ENCODE measurements around the gene FBXL13.
A peak's percentile ranks its signal among the peaks of the same experiment; 100 is the strongest.
"Not testable (repeated sequence)": the region's sequence is repeated elsewhere in the genome, so short reads cannot be mapped to it uniquely, and the experiment has no call there.

The FBXL13 gene

GRCh38 chr7:102927312-102927933 is 147.2 kb downstream of the FBXL13 start:
- DNase-seq = no peak

DNA sequence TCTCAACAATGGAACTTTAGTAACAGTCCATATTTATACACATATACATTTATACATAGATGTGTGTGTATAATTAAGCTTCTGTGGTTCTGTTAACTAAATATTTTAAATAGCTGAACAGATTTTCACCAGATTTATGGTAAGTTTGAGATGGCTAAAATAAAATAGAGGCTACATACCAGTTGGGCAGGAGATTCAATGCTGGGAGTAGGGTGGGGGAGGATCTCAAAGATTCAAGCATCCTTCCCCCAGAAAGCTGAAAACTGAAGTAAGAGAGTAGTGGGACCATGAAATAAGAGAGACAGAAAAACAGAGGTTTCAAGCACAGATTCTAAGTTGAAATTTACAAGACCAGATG is 147.8 kb downstream of the FBXL13 start:
- no peak for DNase-seq

DNA sequence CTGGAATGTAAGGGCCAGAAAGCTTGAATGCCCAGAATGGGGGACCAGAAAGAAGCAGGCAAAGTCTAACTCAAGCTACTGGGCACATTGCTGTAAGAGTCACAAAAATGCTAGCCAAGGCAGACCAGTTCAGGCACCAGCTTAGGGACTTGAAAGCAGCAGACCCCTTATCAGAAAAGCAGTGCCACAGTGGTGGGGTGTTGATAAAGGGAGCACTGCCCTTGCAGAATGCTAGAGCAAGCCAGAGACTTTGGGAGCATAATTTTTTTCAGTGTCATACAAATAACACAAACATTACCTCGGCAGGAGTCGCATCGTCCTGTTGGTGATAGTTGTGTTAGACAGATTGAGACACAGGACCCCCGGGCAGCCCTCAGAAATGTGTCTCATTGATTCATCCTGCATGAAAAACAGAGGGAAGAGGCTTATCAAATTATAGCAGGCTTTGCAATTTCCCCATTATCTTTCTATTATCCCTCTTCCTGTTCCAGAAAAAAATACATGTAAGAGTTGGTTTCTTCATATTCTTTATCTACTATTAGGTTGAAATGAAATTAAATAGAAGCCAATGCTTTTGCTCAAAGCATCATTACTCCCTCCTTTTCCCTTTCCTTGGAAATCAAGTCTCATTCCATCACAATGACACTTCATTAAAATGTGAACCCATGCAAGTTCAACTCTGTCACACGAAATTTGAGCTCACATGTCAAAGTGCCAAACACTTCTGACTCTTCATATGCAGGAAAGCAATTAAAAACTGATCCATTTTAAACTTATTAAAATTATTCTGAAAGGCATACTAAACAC is 148.4 kb downstream of the FBXL13 start:
- no peak for DNase-seq

GRCh38 chr7:102918845-102919244 is 155.8 kb downstream of the FBXL13 start:
- DNase-seq = no peak

DNA sequence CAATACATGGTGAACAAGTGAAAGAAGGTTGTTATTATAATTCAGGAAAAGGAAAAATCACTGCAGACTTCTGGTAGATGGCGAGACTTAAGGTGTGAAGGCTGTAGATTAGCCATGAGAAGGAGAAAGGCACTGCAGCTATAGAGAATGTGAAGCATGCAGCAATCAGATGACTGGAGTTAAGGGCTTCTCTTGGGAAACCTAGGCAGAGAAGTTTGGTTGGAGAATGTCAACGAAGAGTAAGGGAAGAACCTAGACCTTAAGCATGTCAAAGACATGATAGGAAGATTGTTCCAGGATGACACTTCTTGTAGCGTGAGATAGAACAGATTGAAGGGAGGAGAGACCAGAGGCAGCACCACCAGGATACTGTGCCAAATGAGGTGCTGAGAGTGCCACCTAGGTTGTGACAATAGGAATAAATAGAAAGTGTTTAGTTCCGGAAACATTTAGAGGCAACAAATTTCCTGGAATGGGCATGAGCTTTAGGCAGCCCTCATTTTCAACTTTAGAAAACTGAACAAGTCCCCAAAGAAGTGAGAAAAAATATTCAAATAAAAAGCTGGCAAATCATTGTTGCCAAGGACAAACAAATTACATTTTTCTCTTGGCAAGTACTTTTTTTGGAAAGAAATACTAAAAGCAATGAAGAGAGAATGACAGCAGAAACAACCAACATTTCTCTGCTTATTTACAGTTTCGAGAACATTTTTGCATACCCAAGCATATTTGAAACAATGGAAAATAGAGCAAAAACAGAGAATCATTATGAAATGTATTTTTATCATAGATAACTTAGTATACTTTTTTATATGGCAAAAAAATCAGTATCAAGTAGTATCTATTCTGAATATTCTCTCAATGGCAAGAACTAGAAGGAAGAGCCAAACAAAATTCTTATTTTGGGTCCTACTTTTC is 156.9 kb downstream of the FBXL13 start:
- no peak for DNase-seq

GRCh38 chr7:102916881-102917280 is 157.7 kb downstream of the FBXL13 start:
- no peak for DNase-seq

DNA sequence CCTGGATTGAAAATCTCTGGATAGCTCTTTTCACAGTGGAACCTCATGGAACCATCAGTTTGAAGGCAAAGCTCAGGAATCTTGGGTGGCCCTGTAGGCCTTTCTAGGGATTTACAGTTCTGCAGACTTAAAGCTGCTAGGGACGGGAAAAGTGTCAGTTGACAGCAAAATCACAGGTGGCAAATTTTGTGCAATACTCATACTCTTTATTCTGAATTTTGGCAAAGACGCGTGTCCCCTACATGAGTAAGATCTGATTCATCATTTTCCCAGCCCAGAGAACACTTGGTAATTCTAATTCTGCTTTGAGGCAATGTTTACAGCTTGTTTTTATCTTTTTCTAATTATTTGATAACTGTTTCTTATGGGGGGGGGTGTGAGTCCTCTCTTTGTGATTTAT is 158.2 kb downstream of the FBXL13 start:
- DNase-seq = no peak

DNA sequence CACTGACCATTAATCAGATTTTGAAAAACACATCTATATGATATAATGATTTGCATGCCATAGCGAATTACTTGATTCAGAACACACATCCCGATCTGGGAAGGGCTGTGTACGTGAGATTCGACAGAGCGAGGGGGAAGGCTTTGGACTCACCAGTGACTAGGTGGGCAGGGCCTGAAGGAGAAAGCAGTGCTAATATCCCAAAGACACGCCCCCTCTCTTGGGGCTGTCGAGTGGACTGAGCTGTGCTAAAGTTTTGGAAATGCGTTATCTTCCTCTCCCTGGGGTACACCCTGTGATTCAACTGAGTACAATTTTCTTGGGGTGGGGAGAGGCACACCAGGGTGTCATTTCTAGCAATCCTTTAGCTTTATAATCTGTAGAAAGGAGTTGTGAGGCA is 160.0 kb downstream of the FBXL13 start:
- no peak for DNase-seq

DNA sequence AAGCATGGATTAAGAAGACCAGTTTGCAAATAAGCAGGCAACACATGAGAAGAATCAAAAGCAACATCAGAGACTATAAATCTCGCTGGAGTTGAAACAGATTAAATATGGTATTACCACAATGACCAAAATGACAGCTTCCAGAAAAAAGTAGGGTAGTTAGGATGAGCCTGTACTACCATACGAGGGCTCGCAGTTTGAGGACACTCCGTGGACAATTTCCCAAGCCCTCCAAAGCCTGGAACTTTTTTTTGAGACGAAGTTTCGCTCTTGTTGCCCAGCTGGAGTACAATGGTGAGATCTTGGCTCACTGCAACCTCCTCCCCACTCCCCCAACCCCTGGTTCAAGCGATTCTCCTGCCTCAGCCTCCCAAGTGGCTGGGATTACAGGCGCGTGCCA is 160.8 kb downstream of the FBXL13 start:
- no peak for DNase-seq

GRCh38 chr7:102912742-102913141 is 161.9 kb downstream of the FBXL13 start, which contains the start of gene LRRC17:
LRRC17 (plus strand) TSS chr7:102913000; CDS start chr7:102933914, 20,914 bp downstream.
- DNase-seq = peak; percentile 85

GRCh38 chr7:102908676-102909075 is 165.9 kb downstream of the FBXL13 start:
- DNase-seq = no peak

- not testable (repeated sequence) for DNase-seq
These were observed 171.0 kb downstream of the FBXL13 start for GRCh38 chr7:102903576-102903975.

DNA sequence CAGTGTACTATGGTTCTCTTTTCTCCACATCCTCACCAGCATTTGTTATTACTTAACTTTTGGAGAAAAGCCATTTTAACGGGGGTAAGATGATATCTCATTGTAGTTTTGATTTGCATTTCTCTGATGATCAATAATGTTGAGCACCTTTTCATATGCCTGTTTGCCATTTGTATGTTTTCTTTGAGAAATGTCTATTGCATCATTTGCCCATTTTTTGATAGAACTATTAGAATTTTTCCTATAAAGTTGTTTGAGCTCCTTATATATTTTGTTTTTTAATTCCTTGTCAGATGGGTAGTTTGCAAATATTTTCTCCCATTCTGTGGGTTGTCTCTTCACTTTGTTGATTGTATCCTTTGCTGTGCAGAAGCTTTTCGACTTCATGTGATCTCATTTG is 172.5 kb downstream of the FBXL13 start:
- DNase-seq = not testable (repeated sequence)

DNA sequence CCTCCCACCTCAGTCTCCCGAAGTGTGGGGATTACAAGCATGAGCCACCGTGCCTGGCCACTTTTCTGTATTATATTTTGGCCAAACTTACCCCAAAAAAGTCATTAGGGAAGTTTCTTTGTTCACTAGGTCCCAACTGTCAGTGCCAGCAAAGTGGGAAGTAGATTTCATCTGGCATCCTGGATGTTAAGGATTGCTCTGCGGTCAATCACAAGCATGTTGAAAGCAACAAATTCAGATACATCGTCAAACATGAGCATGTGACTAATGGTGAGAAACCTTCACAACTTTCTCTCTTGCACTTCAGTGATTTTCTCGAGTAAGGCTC is 176.1 kb downstream of the FBXL13 start:
- no peak for DNase-seq

DNA sequence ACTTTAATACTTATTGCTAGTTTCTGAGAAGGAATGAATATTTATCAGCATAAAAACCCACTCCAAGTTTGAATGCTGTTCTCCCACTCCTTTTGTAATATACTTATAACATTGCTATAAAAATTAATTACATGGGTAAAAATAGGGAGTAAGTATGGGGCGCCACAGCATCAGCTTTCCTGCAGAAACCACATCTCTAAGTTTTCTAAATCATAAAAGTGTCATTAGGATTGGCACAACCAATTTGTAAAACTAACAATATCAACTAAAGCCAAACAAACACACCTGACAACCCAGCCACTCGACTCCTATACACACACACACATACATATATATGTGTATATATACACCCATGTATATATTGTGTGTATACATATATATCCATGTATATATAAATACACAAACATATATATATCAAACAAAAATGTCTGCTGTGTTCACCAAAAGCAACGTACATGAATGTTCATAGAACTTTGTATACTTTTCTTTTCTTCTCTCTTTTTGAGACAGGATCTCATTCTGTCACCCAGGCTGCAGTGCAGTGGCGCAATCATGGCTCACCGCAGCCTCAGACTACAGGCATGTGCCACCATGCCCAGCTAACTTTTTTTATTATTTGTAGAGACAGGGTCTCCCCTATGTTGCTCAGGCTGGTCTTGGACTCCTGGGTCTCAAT is 176.6 kb downstream of the FBXL13 start:
- DNase-seq = no peak

- no peak for DNase-seq
These were observed 177.4 kb downstream of the FBXL13 start for GRCh38 chr7:102897211-102897631.

- DNase-seq = no peak
These were observed 178.0 kb downstream of the FBXL13 start for GRCh38 chr7:102896585-102896984.

GRCh38 chr7:102895602-102896001 is 179.0 kb downstream of the FBXL13 start:
- DNase-seq = no peak

DNA sequence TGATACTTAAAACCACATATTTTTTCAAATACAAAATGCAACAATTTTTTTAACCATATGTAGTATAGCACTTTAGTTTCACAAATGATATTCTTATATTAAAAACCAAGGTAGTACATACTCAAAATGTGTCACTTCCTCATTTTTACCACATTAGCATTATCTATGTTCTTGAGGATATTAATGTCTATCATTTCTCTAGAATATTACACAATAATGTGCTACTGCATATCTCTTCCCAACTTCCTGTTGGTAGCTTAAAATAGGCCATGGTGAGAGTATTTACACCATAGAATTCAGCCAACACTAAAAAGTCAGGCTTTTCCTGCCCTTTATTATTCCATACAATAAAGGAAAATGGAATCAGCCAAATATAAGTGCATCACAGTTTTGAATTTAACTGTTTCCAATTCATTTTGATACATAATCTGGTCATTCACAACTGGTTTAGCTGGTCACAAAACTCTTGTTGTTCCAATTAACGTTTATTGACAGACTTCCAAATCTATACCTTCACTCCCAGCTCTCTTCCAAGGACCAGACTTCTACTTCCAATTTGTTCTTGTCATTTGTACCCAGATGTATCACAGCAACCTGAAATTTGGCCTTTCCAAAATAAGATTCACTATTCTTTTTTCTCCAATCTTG is 181.8 kb downstream of the FBXL13 start:
- no peak for DNase-seq

DNA sequence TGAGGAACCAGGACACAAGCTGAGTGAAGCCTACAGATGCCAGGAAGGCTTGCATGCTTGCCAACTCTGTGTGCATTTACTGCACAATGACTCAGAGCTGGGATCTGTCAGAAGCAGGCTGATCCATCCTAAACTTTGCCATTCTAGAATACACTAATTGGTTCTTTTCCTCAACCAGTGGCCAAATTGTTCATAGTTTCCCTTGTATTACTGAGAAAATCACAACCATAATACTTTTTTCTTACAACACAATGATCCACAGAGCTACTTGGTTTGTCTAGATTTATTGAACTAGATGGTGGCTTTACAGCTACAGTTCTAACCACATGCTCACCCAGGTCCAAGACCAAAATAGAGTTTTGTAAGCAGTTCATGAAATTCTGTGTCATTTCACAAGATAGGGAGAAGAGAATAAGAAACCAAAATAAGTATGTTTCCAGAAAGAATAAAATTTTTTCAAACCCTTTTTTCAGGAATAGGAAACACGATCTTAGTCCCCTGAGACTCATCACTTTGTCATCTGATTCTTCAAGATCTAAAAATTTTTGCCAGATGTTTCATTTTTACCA is 182.8 kb downstream of the FBXL13 start:
- DNase-seq = no peak

GRCh38 chr7:102890971-102891692 is 183.5 kb downstream of the FBXL13 start:
- DNase-seq = no peak
